ENCODE measurements around the gene CHCHD6.

CHCHD6 gene

DNA sequence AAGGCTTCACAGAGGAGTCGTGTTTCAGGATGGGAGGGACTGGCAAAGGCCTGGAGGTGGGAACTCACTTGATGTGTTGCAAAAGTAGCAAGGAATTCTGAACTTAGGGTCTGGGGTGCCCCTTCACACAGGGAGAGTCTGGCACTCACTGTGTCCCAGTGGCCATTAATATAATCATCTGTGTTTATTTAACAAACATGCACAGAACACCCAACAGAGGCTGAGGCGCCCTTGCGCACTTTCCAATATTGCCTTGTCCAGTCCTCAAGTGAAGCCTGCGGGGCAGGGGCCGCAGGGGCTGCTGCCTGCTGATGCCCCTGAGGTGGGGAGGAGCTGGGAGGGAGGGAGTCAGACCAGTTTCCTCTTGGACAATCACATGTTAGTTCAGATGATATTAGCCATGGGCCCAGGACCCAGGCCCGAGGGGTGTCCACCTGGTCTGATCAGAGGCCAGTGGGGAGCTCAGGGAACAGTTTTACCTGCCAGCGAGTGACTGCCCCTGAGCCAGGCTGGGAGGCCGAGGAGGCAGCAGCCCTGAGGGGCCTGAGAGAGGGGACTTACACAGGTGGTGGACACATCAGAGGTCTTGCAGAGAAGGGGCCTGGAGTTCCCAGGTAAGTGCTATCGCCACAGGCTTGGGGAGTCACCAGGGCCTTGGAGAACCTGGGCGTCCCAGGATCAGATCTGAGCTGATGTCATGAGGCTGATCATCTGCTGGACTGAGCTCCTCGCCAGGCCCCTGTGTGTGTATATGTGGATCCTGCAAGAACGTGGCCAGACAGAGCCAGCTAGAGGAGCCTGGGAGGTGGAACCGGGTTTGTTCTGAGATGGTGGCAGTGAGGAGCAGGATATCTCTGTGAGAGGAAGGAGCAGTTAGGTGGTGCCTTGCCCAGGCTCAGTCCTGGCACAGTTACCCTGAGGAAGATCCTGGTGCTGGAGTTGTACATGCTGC is 35.3 kb upstream of the CHCHD6 start:
- FAIRE-seq (no peak), DNase-seq (ENCODE audit: insufficient read length, low spot score) (no peak)

DNA sequence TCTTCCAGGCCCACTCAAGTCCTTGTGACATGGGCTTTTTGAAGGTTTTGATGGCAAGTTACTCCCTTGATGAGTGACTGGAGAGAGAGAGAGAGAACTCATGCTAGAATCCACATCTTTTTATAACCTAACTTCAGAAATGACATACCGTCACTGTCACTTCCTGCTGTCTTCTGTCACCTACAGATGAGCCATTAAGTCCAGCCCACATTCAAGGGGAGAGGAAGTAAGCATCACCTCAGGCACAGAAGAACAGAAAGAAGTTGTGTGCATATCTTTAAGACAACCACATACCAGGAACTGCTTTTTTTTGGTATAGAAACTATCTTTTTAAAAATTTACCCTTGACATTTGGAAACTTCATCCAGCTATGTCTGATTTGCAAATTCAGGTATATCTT is 32.5 kb upstream of the CHCHD6 start:
- no peak for FAIRE-seq

DNA sequence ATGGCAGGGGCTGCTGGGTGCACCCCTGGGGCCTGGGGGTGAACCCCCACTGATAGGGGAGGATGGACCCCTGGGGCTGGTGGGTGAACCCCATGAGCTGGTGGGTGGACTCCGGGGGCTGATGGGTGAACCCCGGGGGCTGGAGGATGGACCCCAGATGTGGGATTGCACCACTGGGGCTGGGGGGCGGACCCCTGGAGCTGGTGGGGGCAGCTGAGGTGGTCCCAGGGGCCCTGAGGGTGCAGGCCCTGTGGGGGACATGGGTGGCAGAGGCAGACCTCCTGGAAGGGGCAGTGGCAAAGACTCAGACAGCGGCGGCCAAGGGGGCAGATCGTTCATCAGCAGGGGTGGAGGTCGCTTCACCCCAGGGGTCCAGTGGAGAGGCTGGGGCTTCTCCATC is 31.7 kb upstream of the CHCHD6 start:
- FAIRE-seq (no peak), DNase-seq (ENCODE audit: insufficient read length, low spot score) (no peak)

More for the DNA sequence above, 32.5 kb upstream of the CHCHD6 start:
- no peak for DNase-seq (ENCODE audit: insufficient read length, low spot score)

DNA sequence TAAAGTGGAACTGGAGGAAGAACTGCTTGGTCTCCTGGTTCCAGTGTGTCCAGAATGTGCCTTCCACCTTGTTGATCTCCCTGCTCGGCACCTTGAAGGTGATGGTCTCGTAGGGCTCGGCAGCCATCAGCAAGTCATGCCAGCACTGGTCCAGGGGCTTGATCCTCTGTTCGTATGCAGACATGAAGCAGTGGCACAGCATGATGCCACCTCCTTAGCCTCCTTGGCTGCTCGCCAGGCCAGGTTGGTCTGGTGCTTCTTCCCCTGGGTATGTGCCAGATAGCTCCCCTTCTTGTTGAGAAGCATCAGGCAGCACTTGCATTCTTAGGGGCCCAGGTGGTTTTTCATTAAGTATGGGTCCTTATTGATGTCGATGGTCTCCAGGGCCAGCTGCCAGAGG is 31.3 kb upstream of the CHCHD6 start:
- no peak for FAIRE-seq
- DNase-seq (ENCODE audit: insufficient read length, low spot score): no peak

DNA sequence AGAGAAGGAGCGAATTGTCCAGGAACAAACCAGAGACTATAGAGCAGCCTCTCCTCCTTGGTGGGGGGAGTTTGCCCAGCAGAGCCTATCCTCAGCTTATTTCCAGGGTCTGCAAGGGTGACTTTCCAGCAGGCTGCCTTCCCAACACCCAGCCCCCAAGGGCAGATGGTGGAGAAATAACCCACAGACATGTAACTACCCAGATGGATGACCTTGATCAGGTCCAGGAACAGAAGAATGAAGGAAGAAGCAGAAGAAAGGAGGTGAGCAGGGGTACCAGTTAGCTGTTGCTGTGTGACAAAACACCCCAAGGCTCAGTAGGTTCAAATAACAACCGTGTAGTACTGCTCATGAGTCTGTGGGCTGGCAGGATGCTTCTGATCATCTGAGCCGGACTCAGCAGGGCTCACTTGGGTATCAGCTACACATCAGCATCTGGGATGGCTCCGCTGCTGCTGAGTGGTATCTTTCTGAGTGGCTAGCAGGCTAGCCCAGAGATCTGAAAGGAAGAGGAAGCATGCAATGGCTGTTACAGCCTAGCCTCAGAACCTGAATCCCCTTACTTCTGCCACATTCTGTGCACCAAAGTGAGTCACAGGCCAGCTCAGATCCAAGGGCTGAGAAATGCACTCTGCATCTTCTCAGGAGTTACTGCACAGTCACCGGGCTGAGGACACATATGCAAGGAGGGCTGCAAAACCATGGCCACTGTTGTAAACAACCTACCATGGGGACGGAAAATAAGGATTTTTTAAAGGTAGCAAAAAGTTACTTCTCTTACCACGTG is 26.9 kb upstream of the CHCHD6 start:
- FAIRE-seq: no peak
- no peak for DNase-seq (ENCODE audit: insufficient read length, low spot score)

DNA sequence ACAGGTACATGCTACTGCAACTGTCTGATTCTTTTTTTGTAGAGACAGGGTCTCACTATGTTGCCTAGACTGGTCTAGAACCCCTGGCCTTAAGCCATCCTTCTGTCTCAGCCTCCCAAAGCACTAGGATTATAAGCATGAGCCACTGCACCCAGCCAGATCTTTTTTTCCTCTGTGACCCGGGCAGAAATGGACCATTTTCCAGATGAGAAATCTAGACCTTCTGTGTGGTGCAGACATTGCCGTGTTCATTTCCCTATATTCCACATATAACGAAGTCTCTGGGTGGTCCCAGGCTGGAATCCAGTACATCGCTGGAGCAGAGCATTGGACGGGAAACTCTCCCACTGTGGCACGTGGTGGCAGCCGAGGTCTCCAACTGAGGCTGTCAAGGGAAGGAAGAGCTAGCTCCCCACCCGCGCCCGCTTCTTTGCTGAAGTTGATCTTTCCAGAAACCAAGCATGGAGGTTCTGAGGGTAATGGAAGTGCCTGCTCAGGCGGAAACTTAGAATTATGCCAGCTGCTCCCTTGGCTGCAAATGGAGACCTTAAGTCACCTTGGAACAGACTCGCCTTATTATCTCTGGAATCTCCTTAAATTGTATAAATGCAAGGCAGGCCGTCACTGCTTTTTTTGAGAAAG is 26.1 kb upstream of the CHCHD6 start:
- no peak for FAIRE-seq
- DNase-seq (ENCODE audit: insufficient read length, low spot score): no peak

DNA sequence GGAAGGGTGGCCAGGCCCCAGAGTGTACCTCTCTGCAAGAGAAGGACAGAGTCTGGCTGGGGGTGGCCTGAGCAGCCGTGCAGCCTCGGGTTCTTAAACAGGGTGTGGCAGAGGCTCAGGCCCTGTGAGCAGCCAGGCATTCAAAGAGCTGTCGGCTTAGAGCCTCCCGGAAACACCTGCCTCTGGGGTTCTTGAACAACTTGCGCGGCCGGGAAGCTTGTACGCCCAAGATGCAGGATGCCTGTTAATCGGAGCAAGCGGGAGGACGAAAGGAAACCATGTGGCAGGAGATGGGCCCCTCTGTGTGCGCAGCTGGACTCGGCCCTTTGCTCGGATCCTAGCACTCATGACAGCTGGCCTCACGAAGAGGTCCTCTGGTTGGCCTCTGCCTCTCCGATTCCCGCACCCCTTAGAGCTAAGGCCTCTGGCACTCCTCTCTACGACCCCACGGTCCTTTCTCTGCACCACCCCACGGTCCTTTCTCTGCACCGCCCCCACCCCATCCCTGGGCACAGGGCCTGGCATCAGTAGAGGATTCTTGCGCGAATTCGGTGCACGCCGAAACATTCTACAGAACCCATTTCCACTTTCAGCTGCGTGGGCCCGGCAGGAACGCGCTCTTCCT is 25.2 kb upstream of the CHCHD6 start:
- DNase-seq (ENCODE audit: insufficient read length, low spot score) (no peak), FAIRE-seq (no peak)

DNA sequence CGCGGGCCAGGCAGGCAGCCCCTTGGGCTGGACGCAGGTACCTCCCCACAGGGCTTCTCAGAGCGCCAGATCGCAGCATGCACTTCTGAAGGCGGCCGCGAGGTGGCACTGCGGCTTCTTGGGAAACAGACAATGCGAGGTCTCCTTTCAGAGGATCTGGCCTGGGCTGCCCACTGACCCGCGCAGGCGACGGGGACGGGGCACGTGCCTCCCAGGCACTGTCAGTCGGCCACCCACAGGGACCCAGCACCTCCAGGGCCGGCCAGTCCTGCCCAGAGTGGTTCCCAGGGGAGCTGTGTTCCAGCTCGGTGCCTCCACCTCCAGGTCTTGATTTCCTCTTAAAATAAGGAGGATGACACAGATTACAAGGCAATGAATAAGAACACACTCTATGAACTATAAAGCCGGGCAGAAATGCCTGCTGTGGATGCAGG is 24.7 kb upstream of the CHCHD6 start:
- peak; percentile 80 for DNase-seq (ENCODE audit: insufficient read length, low spot score)
- peak; percentile 80 for FAIRE-seq

DNA sequence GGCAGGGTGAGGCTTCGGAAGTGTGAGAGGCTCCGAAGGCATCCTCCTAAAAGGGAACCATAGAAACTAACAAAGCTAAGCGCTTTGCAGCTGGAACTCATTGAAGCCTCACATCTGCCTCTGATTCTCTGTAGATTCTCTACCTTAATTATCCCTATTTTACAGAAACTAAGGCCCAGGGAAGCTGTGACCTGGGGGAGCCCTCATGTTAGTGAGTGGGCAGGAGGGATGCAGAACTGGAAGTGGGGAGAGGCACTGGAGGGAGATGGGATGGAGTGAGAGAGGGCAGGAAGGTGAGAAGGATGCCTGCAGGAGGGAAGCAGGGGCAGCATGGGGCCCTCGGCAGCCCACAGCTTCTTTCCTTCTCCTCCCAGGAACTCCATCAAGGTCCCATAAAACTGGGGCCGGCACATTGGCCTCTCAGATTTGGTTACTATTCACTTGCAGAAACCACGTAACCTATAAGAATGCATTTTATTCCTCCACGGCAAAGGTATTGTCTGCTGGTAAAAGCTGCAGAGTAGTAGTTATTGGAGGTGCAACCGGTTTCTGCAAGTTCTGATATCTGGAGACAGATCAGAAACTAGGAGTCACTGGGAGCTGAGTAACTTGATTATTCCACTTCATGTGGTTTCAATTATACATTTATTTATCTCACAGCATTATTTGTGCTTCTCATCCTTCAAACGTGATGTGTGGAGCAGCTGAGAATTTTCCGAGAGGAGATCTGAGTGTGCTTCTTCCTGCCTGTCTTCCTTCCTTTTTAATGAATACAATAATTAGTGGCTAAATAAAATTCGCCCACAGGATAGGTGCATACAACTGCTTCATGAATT is 24.0 kb upstream of the CHCHD6 start:
- DNase-seq (ENCODE audit: insufficient read length, low spot score) (no peak), FAIRE-seq (no peak)

DNA sequence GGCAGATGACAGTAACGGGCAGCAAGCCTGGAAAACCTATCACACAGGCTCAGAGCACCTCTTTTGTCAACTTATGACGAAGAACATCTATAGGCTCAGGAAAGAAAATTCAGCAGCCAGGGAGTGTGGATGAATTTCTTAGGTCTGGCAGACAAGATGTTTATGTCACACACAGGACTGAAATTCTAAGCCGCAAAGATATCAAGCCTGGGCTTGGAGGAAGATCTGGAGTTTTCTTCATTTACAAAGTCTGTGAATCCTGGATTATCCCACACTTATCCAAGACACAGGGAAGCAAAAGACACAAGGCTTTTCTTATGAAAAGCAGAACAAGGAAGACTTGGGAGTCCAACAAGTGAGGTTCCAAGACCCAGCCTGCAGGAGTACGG is 23.4 kb upstream of the CHCHD6 start:
- FAIRE-seq (no peak), DNase-seq (ENCODE audit: insufficient read length, low spot score) (no peak)

DNA sequence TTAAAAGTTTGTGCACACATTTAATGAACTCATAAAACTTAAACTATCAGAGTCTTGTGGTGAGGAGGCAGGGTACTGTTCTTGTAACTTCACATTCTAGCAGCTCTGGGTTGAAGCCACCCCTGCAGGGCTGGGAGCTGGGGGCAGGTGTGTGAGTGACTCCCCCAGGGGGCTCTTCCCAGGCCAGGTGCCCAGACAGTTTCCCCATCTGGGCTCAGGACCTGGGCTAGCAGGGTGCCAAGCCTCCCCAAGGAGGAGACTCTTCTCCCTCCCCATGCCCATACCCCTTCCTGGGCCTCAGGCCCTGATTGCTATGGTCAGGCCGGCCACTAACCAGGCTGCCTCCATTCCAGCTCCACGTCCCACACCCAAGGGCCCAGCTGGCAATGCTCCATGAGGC is 22.0 kb upstream of the CHCHD6 start:
- FAIRE-seq: no peak
- DNase-seq (ENCODE audit: insufficient read length, low spot score): no peak

DNA sequence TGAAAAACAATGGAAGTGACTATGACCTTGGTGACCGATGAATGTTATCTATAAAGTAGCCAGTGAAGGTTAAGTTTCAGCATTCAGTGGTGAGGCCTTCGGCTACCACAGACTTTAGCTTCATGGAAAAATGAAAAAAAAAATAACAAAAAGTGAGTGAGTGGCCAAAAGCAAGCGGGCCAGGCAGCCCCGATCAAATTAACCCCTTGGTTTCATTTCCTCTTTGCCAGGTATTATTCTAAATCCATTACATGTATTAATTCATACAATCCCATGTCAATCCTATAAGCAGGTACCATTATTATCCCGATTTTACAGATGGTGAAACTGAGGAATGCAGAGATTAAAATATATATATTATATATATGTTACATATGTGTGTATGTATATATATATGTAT is 21.0 kb upstream of the CHCHD6 start:
- DNase-seq (ENCODE audit: insufficient read length, low spot score) (no peak), FAIRE-seq (no peak)

DNA sequence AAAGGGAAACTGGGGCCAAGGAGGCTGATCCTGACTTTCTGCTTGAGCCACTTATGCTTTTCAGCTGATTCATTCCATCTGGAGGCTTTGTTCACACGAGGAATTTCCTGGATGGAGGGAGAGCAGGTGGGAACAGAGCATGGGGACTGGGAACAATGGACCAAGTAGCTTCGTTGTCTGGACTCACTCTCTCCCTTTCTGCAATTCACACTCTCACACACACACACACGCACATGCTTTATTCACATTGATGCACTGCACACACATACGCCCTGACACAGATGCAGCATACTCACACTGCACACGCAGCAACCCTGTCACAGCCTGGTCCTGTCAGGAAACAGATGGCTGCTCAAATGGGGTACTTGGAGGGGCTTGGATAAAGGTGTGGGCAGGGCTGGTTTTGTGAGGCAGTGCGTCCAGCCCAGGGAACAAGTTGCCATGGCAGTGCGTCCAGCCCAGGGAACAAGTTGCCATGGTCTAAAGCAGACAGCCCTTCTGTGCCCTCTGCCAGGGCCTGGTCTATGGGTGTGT is 19.8 kb upstream of the CHCHD6 start:
- DNase-seq (ENCODE audit: insufficient read length, low spot score): no peak

DNA sequence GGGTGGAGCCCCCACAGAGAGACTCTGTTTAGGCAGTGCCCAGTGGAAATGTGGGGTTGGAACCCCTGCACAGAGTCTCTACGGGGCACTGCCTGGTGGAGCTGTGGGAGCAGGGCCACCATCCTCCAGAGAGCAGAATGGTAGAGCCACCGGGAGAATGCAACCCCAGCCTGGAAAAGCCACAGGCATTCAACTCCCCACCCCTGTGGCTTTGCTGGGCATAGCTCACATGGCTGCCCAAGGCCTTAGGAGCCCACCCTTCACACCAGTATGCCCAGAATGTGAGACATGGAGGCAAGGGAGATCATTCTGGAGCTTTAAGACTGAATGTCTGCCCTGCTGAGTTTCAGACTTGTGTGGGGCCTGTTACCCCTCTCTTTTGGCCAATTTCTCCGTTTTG is 19.0 kb upstream of the CHCHD6 start:
- DNase-seq (ENCODE audit: insufficient read length, low spot score) (no peak), FAIRE-seq (no peak)

More for the DNA sequence above, 19.8 kb upstream of the CHCHD6 start:
- FAIRE-seq: no peak

DNA sequence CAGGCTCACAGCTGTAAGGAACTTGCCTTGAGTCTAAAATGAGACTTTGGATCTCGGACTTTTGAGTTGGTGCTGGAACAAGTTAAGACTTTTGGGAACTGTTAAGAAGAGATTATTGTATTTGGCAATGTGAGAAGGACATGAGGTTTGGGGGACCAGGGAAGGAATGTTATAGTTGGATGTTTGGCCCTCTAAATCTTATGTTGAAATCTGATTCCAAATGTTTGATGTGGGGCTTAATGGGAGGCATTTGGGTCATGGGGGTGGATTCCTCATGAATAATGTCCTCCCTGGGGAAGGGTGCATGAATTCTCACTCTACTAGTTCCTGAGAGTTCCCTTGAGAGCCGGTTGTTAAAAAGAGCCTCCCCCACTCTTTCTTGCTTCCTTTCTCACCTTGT is 18.5 kb upstream of the CHCHD6 start:
- FAIRE-seq: no peak
- no peak for DNase-seq (ENCODE audit: insufficient read length, low spot score)

DNA sequence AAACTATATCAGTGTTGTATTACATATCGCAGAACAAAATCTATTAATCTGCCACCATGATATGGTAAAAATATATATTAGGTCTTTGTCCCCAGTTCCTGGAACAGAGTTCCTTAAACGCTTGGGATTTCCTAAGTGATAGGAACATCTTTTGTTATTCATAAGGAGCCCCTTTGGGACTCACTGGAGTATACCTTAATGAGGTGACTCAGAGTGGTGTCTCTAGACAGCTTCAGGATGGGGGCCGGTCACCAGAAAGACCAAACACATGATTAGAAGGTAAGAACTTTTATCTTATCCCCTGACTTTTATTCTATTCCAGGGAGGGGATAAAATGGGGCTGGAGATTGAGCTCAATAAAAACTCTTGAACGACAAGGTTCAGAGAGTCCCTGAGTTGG is 12.3 kb upstream of the CHCHD6 start:
- FAIRE-seq: no peak
- DNase-seq (ENCODE audit: insufficient read length, low spot score): no peak

DNA sequence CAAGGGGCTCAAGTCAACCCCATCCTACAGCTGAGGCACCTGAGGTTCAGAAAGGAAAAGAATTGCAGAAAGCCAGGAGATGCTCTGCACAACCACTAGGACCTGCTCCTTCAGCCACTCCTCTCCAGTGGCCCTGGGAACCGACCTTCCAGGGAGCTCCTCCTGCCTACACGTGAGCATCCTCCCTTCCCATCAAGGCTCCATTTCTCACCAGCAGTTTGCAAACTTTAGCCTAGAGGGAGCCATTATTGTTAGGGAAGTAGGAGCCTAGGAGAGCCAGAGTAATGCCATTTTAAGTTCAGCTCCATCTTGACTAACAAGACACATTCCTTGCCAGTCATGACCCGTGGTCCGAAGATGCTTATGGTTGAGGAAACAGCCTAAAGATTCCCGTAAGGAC is 11.2 kb upstream of the CHCHD6 start:
- FAIRE-seq (no peak), DNase-seq (ENCODE audit: insufficient read length, low spot score) (no peak)

DNA sequence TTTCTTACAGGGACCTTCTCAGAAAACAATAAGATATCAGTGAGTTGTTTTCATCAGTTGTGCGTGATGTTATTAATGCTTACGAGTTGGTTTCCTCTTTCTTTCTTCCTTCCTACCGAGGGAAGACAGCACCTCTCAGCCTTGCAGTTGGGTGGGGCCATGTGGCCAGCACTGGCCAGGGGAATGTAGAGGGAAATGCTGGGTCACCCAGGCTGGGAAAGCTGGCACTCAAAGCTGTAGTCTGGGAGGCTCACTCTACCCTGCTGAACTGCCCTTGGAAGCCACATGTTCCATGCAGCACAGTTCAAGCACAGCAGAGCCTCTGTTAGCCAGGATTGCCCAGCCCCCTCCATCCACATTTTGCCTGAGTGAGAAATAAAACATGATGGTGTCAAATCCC is 10.1 kb upstream of the CHCHD6 start:
- DNase-seq (ENCODE audit: insufficient read length, low spot score) (no peak), FAIRE-seq (no peak)

DNA sequence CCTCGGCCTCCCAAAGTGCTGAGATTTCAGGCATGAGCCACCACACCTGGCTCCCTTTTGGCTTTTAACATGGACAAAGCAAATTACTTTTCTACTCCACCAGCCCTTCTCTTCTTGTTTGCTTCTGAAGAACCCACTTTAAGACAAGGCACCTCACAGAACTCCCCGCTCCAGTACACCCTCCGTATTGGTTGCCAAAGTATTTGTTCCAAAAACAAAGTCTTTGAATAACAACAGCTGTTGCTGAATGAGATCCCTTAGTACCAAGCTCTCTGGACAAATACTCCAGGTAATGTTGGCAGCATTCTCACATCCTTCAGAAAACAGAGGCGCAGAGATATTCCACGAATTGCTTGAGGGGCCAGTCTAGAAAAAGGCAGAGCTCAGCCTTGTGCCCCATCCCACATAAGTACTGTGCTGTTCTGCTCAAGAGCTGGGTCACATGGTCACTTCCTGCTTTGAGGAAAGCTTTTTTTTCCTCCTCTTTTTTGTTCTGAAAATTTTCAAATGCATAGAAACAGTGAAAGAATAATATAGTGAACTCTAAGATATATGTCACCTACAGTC is 7.3 kb upstream of the CHCHD6 start:
- no peak for FAIRE-seq
- DNase-seq (ENCODE audit: insufficient read length, low spot score): no peak

Measured in GM19239 (cell line).